Liver (tissue), 3 donors: ENCODE measurements around the gene PPFIBP1.

ENCODE experiments used
- RXRA ChIP-seq, 2 donors: IDR thresholded peaks; 2 replicates each; pipeline ENCODE4 v1.6.1; 2017 to 2018; ENCODE audit warnings: antibody characterized with exemption in 2 of 2, mild to moderate bottlenecking in 1 of 2
- SP1 ChIP-seq: IDR thresholded peaks from 2 replicates; pipeline ENCODE4 v1.6.1; 2018; ENCODE audit warnings: antibody characterized with exemption, mild to moderate bottlenecking
- YY1 ChIP-seq: IDR thresholded peaks from 2 replicates; pipeline ENCODE4 v1.6.1; 2016; ENCODE audit warnings: antibody characterized with exemption, mild to moderate bottlenecking
- TF ChIP-seq, protein P1 (sequence below): fragments of 150-350 bp; IDR thresholded peaks from 2 replicates; pipeline ENCODE4 v1.5.1; 2017; ENCODE audit warnings: improper control_type of control experiment, low read depth, low read length; ENCODE audit not compliant: missing input control
- donor health status: healthy.
- donor health status: healthy.

- TF ChIP-seq, protein P1, sequence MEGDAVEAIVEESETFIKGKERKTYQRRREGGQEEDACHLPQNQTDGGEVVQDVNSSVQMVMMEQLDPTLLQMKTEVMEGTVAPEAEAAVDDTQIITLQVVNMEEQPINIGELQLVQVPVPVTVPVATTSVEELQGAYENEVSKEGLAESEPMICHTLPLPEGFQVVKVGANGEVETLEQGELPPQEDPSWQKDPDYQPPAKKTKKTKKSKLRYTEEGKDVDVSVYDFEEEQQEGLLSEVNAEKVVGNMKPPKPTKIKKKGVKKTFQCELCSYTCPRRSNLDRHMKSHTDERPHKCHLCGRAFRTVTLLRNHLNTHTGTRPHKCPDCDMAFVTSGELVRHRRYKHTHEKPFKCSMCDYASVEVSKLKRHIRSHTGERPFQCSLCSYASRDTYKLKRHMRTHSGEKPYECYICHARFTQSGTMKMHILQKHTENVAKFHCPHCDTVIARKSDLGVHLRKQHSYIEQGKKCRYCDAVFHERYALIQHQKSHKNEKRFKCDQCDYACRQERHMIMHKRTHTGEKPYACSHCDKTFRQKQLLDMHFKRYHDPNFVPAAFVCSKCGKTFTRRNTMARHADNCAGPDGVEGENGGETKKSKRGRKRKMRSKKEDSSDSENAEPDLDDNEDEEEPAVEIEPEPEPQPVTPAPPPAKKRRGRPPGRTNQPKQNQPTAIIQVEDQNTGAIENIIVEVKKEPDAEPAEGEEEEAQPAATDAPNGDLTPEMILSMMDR = no peak
- TF ChIP-seq YY1 (no peak), RXRA (IDR thresholded peaks at IDR 0.05) (no peak), SP1 (no peak)
Observed at GRCh38 chr12:27535318-27535717, 11.3 kb downstream of the PPFIBP1 start.
